ENCODE results near the gene PRRT4. TPM values are rescaled to one million over a fixed set of nuclear protein-coding genes. Genes with fewer than 3 reads are reported as not detected.

Gene PRRT4
- total RNA-seq, 4 donors from 2014 or later = 0.40 to 1.2 (median 0.82) TPM

- WGBS, 2 donors (ENCODE audit: low coverage in 1 of 2) = 85% methylated on average over 2 of the region's 3 CpGs; no CpG with 5 or more reads in 1 of the 2 donors
These were observed 50.5 kb downstream of the PRRT4 start for GRCh38 chr7:128311013-128311412.

GRCh38 chr7:128310499-128310898, 51.0 kb downstream of the PRRT4 start:
- no peak for ATAC-seq
- Histone ChIP-seq H3K9me3 (no peaks in the 10 kb centered on the region), H3K36me3 (peaks cover 0 to 100% of the 10 kb centered on the region in 2 donors), H3K27ac (no peak overlapping the region), H3K4me1 (no peaks in the 10 kb centered on the region), H3K4me3 (no peak overlapping the region), H3K27me3 (no peaks in the 10 kb centered on the region)
- no peak for TF ChIP-seq POLR2AphosphoS5 (IDR thresholded peaks at IDR 0.05)
- 78 to 92% methylated on average over 3 to 4 of the region's 5 CpGs for WGBS, 2 donors (ENCODE audit: low coverage in 1 of 2)

More at GRCh38 chr7:128311013-128311412, 50.5 kb downstream of the PRRT4 start:
- Histone ChIP-seq H3K27ac (no peak overlapping the region), H3K9me3 (no peaks in the 10 kb centered on the region), H3K4me1 (no peaks in the 10 kb centered on the region), H3K4me3 (no peak overlapping the region), H3K36me3 (peaks cover 0 to 100% of the 10 kb centered on the region in 2 donors), H3K27me3 (no peaks in the 10 kb centered on the region)
- no peak for ATAC-seq
- no peak for TF ChIP-seq CTCF (IDR thresholded peaks at IDR 0.05)
- no peak for TF ChIP-seq POLR2AphosphoS5 (IDR thresholded peaks at IDR 0.05)
- TF ChIP-seq EP300 (IDR thresholded peaks at IDR 0.05) = no peak
- no peak for TF ChIP-seq POLR2A (IDR thresholded peaks at IDR 0.05)

- 82 to 91% methylated on average over 5 of the region's 5 CpGs for WGBS, 2 donors (ENCODE audit: low coverage in 1 of 2)
- TF ChIP-seq EP300 (IDR thresholded peaks at IDR 0.05) (no peak), POLR2A (IDR thresholded peaks at IDR 0.05) (no peak), CTCF (IDR thresholded peaks at IDR 0.05) (no peak), POLR2AphosphoS5 (IDR thresholded peaks at IDR 0.05) (no peak)
- H3K36me3 ChIP-seq = peaks cover 0 to 100% of the 10 kb centered on the region in 2 donors
These were observed 51.5 kb downstream of the PRRT4 start for GRCh38 chr7:128309976-128310375.

GRCh38 chr7:128309124-128309523, 52.4 kb downstream of the PRRT4 start:
- Histone ChIP-seq H3K9me3 (no peaks in the 10 kb centered on the region), H3K27ac (no peak overlapping the region), H3K4me1 (no peaks in the 10 kb centered on the region), H3K36me3 (peaks cover 0 to 100% of the 10 kb centered on the region in 2 donors), H3K4me3 (no peak overlapping the region), H3K27me3 (no peaks in the 10 kb centered on the region)
- 85 to 94% methylated on average over 5 to 6 of the region's 6 CpGs for WGBS, 2 donors (ENCODE audit: low coverage in 1 of 2)
- TF ChIP-seq CTCF (IDR thresholded peaks at IDR 0.05) = no peak
- no peak for TF ChIP-seq POLR2A (IDR thresholded peaks at IDR 0.05)
- TF ChIP-seq POLR2AphosphoS5 (IDR thresholded peaks at IDR 0.05) = no peak
- no peak for TF ChIP-seq EP300 (IDR thresholded peaks at IDR 0.05)
- no peak for ATAC-seq

More at GRCh38 chr7:128309976-128310375, 51.5 kb downstream of the PRRT4 start:
- Histone ChIP-seq H3K9me3 (no peaks in the 10 kb centered on the region), H3K27ac (no peak overlapping the region), H3K4me1 (no peaks in the 10 kb centered on the region), H3K4me3 (no peak overlapping the region), H3K27me3 (no peaks in the 10 kb centered on the region)
- no peak for ATAC-seq

DNA sequence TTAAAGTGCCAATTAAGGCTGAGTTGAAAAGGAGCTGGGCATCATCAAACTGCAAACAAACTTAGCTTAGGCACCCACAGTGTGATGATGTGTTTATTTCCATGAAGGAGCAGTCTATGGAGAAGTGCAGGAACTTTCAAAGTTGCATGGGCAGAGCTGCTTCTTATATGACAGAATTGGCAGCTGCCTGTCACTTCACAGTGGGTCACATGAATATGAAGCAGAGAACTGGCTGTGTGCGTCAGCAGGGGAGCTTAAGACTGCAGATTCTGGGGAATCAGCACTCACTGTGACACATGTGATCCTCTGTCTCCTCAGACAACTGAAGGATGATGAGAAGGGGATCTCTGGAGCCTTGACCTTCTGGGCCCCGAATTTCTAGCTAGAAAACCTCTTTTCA, 54.4 kb downstream of the PRRT4 start:
- 100% methylated on average over 2 of the region's 2 CpGs; no CpG with 5 or more reads in 1 of the 2 donors for WGBS, 2 donors (ENCODE audit: low coverage in 1 of 2)
- Histone ChIP-seq H3K9me3 (no peaks in the 10 kb centered on the region), H3K27ac (no peak overlapping the region), H3K27me3 (no peaks in the 10 kb centered on the region), H3K4me3 (no peak overlapping the region), H3K4me1 (no peaks in the 10 kb centered on the region), H3K36me3 (peaks cover 0 to 100% of the 10 kb centered on the region in 2 donors)
- TF ChIP-seq CTCF (IDR thresholded peaks at IDR 0.05) (no peak), POLR2AphosphoS5 (IDR thresholded peaks at IDR 0.05) (no peak), POLR2A (IDR thresholded peaks at IDR 0.05) (no peak), EP300 (IDR thresholded peaks at IDR 0.05) (no peak)
- ATAC-seq = no peak

Measured in gastroesophageal sphincter (tissue), 4 donors.